Globus pallidus (tissue), 1 donor: ENCODE data around the gene PPP4R4.
"Not testable (repeated sequence)": the region's sequence is repeated elsewhere in the genome, so short reads cannot be mapped to it uniquely, and the experiment has no call there.

Experiments
- DNase-seq: peaks from one replicate; pipeline ENCODE4 v3.0.0-alpha.2; 2015; ENCODE audit warnings: low spot score

The PPP4R4 gene

DNA sequence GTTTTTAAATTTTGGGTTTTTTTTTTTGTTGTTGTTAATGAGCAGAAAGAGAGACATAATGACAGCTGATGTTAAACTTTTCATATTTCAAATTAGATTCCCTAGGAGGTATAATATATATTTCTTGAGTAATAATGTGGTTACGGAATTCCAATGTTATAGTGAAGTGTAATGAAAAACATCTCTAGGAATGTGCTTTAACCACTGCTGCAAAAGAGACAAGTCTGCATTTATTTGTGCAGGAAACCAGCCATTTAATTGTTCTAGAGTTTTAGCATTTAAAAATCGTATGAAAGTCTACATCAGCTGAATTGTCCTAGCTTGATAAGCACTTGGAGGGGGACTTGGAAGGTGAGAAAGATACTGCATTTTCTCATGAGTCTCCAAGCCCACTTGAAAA is 104.6 kb downstream of the PPP4R4 start:
- no peak for DNase-seq

DNA sequence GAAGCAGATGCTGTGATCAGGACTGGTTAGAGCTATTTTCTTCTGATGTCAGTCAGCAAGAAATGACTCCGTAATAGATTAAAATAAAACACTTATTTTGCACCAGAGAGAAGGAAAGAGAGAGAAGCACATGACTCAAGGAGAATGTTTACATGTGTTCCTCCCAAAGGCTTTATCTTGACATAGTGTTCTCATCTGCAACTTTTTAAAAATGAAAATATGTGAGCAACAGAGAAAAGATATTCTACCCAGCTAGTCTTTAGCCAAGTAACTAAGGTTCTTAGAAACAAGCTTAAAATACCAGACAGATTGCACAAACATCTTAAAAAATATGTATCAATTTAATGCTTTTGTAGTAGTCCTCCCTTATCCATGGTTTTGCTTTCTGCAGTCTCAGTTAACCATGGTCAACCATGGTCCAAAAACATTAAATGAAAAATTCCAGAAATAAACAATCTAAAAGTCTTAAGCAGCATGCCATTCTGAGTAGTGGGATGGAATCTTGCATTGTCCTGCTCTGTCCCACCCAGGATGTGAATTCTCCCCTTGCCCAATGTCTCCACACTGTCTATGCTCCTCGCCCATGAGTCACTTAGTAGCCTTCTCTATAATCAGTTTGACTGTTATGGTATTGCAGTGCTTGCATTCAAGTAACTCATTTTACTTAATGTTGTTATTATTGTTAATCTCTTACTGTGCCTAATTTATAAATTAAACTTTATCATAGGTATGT is 109.0 kb downstream of the PPP4R4 start:
- no peak for DNase-seq

DNA sequence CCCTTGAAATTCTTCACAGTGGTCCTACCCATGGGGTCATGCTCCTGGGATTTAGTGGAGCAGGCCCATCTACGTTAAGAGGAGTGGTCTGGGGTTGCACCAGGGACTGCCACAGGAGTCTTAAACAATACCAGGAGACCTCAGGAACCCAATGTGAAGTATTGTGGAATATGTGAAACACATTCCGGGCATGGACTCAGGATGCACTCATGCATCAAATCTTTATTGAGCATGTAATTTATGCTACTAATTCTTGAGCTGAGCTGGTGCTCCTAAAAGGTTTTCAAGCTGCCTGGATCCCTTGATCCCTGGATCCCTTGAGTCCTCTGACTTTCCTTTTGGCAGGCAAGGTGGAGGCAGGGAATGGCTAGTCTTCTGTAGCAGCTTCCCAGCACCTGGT is 110.1 kb downstream of the PPP4R4 start:
- no peak for DNase-seq

DNA sequence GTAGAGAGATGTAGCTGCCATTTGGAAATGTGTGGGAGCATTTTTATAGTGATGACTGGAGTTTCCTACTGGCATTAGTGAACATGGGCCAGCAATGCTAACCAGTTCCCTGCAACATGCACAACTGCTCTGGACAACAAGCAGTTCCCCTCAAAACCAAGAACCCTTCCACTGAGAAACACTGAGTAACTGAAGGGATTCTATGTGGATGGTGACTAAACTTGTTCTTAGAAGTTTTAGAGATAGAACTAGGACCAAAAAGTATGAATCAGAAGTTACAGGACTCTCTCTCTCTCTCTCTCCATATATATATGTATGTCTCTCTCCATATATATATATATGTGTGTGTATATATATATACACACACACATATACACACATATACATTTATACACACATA is 111.0 kb downstream of the PPP4R4 start:
- no peak for DNase-seq

DNA sequence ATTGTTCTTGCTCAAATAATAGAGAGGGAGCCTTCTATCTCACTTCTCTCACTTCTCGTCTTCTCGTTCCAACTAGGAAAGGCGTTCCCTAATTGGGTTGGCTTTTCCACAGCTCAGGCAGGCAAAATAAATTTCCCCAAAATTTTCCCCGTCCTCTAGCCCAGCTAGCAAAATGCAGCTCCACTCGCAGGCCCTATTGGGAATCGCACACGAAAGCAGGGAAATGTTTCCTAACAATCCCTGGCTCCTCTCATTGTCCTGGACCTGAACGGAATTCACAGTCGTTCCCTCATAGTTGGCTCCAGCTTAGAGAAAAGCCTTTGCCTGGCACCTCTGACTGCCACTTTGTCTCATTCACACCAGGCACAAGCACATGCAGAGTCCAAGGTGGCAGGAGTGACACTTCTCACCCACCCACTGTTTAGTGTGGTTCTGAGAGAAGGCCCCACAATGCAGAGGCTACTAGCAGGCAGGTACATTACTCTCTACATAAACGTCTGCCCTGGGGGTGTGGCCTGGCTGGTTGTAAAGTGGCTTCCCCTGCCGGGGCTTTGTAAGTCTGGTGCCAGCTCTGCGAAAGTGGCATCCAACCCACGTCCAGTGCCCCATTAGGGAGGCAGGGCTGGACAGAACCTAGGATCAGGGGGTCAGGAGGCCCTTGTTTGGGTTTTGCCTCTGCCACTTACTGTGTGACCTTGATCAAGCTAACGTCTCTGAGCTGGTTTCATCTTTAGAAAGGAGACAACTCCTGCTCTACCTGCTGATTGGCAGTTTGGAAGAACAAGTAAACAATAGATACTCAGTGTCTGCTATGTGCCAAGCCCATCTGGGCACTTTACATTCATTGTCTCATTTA is 114.7 kb downstream of the PPP4R4 start:
- DNase-seq, result no peak

DNA sequence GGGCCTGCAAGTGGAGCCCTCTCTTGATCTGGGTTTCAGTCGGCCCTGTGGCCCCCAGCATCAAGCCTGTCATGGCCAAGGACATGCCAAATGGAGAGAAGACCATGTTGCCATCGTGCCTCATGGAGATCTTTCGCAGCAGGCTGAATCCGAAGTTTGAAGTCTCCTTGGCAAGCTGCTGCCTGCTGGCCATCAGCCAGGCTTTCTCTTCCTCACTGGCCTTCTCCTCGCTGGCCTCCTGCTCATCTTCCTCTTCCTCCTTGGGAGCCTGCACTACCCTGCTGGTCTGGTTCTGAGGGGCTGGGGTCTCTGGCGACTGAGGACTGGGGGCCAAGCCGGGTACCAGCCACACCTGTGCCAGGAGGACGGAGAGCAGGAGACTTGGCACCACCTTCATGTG is 116.1 kb downstream of the PPP4R4 start:
- DNase-seq, result no peak

DNA sequence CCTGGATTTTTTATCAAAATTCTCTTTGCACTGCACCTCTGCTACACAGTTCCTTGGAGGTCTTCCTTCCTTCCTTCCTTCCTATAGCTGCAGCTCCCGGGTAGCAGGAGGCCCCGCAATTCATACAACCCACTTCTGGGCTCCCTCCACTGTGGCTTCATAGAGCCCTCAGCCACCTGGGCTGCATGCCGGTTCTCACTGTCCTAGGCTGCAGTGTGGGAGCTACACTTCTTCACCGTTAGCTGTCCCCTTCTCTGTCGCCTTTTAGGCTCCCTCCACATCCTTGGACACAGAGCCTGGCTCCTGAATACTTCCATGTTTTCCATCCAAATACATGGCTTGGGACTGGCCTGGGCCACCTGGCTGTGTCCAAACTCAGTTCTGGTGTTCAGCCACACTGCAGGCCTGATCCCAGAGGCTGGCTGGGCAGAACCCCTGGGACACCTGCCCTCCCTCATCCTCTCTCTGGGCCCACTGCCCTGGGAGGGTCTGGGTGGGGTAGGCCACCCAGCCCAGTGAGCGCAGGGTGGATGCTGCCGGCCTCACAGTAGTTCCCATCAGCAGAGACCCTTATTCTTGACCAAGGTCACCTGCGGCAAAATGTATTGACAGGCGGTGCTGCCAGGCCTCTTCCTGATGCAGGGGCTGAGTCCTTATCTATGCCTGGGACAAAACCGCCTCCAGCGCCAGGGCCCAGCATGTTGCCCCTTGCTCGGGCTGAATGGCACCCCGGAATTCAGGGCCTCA is 117.2 kb downstream of the PPP4R4 start:
- no peak for DNase-seq

DNA sequence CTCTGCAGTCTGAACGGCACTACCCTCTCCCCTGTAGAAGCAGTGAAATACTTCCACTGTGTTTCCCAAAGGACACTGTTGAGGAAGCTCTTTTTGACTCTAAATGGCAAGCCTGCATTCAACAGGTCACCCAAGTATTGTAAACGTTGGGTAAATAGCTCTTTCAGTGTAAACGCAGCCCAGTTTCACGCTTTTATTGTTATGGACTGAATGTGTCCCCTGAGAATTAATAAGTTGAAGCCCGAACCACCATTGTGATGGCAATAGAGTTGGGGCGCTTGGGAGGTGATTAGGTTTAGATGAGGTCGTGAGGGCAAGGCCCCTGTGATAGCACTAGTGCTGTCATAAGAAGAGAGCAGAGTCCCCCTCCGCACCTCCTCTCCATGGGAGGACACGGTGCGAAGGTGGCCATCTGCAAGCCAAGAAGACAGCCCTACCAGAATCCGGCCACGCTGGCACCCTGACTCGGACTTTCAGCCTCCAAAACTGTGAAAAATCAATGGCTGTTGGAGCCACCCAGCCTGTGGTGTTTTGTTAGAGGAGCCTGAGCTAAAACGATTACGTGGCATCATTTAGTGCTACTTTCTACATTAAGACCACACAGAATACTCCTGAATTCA is 117.9 kb downstream of the PPP4R4 start:
- DNase-seq, result no peak

DNA sequence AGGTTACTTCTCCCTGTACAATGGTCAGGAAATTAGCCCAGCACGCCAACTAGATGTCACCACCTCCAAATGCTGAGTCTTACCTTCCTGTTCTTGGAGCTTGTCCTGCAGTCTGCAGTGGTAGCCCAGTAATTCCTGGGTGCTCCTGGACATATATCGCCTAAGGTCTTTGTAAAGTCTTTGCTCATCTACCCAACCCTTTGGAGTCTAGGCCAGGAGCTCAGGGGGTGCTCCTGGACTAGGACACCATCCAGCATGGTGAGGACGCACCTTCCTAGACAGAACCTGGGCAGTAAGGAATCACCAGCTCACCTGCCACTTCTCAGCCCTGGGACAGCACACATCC is 118.4 kb downstream of the PPP4R4 start:
- no peak for DNase-seq

DNA sequence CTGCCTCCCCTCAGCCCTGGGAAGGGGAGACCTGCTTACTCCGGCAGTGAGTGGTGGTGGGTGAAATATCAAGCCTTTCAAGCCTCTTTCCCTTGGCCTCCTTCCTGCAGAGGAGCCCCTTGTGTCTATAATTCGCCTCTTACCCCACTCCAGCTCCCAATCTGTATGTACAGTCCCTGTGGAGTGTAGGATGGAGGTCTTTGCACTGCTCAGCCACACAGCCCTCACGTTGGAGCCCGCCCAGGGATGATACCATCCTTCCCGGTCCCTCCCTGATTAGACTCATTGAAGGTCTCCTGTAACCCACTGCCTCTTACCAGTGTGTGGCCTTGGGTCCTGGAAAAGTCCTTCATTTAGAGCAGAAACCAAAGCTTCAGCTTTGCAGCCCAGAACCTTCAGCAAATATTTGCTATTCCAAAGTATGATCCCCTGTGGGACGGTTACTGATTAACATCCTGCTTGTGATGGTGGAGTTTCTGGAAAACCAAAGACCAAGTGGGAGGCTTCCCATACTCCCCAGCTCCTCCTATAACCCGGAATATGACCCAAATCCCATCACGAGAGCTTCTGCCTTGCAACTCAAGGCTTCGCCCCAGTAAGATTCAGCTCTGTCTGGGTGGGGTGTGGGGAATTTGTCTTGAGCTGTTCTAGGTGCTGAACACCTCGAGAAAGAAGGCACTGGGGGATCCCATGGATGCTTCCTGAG is 118.9 kb downstream of the PPP4R4 start, which contains the start of gene SERPINA10:
SERPINA10 (minus strand) TSS at position 397 of the 706 bp plus-strand sequence. CDS start 2,675 bp downstream, outside the sequence.
- no peak for DNase-seq

DNA sequence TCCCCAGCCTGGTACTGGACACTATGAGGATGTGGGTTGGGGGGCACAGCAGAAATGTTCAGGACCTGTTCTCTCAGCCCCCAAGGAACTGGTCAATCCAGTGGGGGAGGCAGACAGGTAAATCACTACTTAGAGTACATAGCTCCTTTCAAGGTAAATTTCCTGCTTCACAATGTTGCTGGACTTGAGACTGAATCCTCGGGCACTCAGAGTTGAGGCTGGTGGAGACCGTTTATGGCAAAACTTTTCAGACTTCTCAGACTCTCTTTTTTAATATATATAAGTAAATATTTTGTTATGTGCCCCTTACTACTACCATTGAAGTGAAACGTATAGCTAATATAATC is 119.4 kb downstream of the PPP4R4 start:
- no peak for DNase-seq

DNA sequence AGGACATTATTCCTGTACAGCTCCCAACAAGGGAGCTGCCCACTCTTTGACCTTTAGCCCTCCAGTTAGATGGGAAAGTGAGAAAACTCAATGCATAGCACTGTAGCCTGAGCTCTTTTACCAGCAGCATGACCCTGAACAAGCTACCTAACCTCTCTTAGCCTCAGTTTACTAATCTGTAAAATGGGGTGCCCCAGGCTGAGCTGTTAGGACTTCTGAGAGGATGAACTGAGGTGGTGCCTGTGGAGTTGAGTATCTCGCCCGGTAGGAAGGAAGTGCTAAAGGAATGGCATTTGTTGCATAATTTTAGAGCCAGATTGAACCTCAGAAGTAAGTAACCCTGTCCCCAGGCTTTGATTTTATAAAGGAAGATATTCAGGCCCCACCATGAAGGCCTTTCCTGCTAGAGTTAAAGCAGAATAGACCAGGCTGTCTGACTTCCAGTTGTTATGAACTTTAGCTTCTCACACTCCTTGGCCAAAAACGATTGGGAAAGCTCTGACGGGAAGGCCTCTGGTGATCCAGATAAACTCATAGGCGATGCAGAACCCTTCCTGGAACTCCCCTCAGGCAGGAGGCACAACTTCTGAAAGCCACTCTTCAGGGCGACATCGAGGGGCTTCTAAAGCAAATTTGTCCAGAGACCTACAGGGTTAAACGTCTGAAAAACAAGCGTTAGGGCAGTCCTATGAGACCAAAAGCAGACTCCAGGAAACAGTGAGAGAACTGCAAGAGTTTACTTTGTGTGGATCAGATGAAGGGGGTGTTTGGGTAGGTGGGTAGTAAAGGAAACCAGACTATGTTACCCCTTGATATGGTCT is 121.4 kb downstream of the PPP4R4 start:
- DNase-seq, result no peak

DNA sequence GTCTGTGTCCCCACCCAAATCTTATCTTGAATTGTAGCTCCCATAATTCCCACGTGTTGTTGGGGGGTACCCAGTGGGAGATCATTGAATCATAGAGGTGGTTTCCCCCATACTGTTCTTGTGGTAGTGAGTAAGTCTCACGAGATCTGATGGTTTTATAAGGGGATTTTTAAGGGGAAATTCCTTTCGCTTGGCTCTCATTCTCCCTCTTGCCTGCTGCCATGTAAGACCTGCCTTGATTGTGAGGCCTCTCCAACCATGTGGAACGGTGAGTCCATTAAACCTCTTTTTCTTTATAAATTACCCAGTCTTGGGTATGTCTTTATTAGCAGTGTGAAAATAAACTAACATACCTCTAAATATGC is 122.0 kb downstream of the PPP4R4 start:
- DNase-seq, result not testable (repeated sequence)

DNA sequence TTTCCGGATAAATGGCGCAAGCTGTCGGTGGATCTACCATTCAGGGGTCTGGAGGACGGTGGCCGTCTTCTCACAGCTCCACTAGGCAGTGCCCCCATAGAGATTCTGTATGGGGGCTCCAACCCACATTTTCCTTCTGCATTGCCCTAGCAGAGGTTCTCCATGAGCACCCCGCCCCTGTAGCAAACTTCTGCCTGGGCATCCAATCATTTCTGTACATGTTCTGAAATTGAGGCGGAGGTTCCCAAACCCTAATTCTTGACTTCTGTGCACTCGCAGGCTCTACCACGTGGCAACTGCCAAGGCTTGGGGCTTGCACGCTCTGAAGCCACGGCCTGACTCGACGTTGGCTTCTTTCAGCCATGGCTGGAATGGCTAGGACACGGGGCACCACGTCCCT is 124.0 kb downstream of the PPP4R4 start:
- no peak for DNase-seq

DNA sequence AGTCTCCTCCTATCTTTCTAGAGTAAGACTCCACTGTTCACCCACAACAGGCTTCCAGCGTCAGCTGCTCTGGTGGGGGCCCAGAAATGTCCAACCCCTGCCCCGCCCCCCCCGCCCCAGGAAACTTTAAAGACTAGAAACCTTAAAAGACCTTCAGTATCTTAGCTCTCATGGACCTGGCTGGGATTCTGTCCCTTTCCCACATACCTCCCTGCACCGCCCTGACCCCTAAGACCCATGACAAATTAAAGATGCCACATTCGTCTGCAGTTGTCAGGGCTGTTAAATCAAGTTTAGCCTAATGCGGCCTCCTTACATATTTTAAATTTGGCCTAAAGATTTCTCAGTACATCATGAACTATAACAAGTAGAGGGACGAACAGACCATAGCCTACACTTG is 129.0 kb downstream of the PPP4R4 start:
- DNase-seq, result no peak

DNA sequence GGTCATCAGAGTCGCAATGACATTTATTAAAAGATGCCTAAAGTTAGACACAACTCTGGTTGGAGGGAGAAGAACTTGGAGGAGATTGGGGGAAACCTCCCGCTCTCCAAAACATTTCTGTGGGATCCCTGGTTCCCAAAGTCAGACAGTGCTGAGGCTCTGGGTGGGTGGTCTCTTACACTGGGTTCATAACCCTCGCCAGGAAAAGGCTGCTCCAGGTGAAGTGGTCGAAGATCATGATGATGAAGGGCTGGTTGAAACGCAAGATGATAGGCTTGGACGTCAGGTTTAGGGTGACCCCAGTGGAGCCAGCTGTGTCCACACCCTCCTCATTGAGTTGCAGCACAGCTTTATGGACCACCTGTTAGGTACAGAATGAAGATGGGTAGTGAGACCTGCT is 130.1 kb downstream of the PPP4R4 start:
- DNase-seq, result no peak

DNA sequence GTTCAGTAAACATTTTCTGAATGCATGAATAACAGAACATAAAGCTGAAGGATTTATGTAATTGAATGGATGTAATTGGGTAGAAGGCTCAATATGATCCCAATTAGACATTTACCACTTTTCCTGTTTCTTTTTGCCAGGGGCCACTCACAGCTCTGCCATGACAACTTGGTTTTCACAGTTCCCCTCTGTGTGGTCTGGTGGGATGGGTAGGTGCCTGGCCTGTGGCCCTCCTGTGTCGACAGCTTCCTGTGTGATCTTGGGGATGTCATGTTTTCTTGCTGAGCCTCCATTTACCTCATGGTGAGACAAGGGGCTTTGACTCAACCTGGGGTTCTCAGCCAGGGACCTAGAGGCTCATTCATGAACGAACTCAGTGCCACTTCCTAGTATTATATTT is 131.5 kb downstream of the PPP4R4 start:
- DNase-seq, result no peak

DNA sequence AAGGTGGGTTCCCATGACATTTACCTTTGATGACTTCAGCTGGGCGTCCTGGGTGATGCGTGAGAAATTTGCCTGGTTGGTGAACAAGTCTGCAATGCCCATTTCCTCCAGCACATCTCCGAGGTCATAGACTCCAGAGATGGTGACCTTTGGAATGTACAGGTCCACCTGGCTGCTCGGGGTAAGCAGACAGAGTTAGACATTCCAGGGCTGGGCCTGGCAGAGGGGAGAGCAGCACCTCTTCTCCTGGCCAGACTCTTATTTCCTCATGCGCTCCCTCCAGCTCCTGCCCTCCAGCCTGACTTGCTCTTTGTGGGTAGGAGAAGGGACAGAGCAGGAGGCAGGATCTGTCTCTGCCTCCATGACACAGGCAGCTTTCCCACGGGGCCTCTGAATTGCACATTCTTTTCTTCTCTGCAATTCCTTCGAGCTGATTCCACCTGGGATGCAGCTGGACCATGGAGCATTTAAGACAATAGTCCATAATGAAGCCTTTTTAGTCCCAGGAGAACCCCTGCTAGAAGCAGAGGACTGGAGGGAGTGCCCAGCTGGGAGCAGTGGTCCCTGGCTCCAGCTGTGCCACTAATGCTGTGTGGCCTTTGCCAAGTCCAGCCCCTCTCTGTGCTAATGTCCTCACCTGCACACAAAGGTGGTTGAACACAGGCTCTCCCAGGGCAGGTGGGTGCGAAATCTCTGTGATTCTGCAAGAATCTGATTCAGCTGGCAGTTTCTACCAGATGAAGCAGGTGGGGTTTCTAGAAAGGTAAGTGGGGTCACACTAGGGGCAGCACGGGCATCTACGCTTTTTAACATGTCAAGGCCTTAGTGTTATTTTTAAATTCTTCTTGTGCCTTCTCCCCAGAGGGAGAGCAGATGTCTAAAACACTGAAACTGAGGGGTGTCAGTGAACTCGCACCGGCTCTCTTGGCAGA is 132.2 kb downstream of the PPP4R4 start:
- DNase-seq, result no peak

DNA sequence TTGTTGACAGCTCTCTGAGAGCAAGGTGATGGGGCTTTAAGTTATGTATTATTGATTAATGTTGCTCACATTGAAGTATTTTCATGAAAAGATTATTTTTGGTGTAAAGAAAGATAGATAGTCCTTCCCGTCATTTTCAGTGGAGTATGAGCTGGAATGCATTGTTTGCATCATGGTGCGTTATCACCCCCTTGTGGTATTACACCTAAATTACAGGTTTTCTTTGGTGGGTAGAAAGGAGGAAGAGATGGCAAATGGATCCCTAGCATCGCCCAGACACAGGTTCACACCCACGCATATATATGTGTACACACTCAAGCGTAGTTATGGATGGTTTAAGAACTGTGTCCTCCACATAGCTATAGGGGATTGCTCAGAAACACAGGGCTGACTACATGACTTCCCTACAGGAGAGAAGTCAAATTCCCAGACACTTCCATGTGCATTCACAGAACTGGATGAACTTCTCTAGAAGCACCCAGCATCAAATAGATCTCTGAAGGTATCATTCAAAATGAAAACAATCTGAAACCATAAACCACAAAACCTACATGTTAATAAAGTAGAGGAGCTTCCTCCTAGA is 133.4 kb downstream of the PPP4R4 start:
- no peak for DNase-seq
